HepG2 (cell line): ENCODE data around the gene CPZ. TPM values are rescaled to one million over a fixed set of nuclear protein-coding genes. Genes with fewer than 3 reads are reported as not detected.

ENCODE experiments used
- ATAC-seq: fragments of 200-7000 bp; cut with Tn5 transposase; 3 replicates; pipeline ENCODE4 v1.9.1; 2020; ENCODE audit warnings: mild to moderate bottlenecking, moderate library complexity
- BruUV-seq: library from RNA; stranded (reverse); fragments of 400-500 nt; replicated peaks from 2 replicates; lab custom pipeline; 2021; lab: Mats Ljungman, UMichigan
- CTCF ChIA-PET: fragments of 300-600 bp; formaldehyde crosslinking; extraction: SDS; loops from one replicate; lab custom pipeline; 2021; ENCODE audit warnings: low total read pairs, inconsistent platforms, low intra/inter-chr PET ratio; lab: Yijun Ruan, JAX
- POLR2A ChIA-PET: fragments of 350-600 bp; sonication (Branson Sonifier 250); formaldehyde crosslinking; loops from one replicate; lab custom pipeline; 2020; ENCODE audit warnings: antibody characterized with exemption, inconsistent platforms; lab: Yijun Ruan, JAX
- DNase-seq: peaks from one replicate; pipeline ENCODE4 v3.0.0-alpha.2; 2015; ENCODE audit warnings: low spot score
- FAIRE-seq: peaks from 3 replicates; lab custom pipeline; 2011; peaks lifted over from hg19 to GRCh38; lab: Jason Lieb, UNC
- H2AFZ ChIP-seq: one replicate; pipeline ENCODE4 v1.6.1; 2011; ENCODE audit warnings: low read length, inconsistent platforms
- H3K27ac ChIP-seq: fragments of 300-600 bp; 3 replicates; pipeline ENCODE4 v1.8.0; 2011; ENCODE audit warnings: mixed run types, mild to moderate bottlenecking, mixed read lengths, low read length, inconsistent platforms; ENCODE audit not compliant: insufficient read depth; ENCODE audit errors: extremely low read length
- H3K27me3 ChIP-seq, 2 experiments: fragments of 200-600 bp in 1 of 2; 2 replicates in 1 of 2; 3 replicates in 1 of 2; pipeline versions ENCODE4 v1.6.0 to v1.8.0; 2011; ENCODE audit warnings: low read length in 2 of 2, mild to moderate bottlenecking in 2 of 2, moderate library complexity in 2 of 2, inconsistent platforms in 1 of 2; ENCODE audit not compliant: insufficient read depth in 2 of 2, control insufficient read depth in 1 of 2
- H3K36me3 ChIP-seq, 2 experiments: fragments of 200-600 bp in 1 of 2; replicated peaks in 1 of 2; 2 replicates in 1 of 2; 3 replicates in 1 of 2; pipeline versions ENCODE4 v1.5.1 to v1.8.0; 2011; ENCODE audit warnings: low read length in 2 of 2, inconsistent platforms in 1 of 2; ENCODE audit not compliant: insufficient read depth in 2 of 2, control insufficient read depth in 1 of 2
- H3K4me1 ChIP-seq: 2 replicates; pipeline ENCODE4 v1.5.1; 2012; ENCODE audit warnings: low read length, inconsistent platforms; ENCODE audit not compliant: insufficient read depth
- H3K4me2 ChIP-seq: 2 replicates; pipeline ENCODE4 v1.6.0; 2011; ENCODE audit warnings: low read depth, low read length, inconsistent platforms
- H3K4me3 ChIP-seq, 3 experiments: fragments of 200-600 bp in 1 of 3; sonication (generic), shearing (Covaris generic) in 1 of 3; replicated peaks in 1 of 3; 2 replicates each; pipeline ENCODE4 v1.5.1; 2011 to 2016; ENCODE audit warnings: low read length in 3 of 3, inconsistent platforms in 2 of 3, low read depth in 2 of 3, mild to moderate bottlenecking in 2 of 3, control low read depth in 1 of 3, mixed read lengths in 1 of 3; ENCODE audit not compliant: insufficient read depth in 1 of 3
- H3K79me2 ChIP-seq: one replicate; pipeline ENCODE4 v1.6.1; 2011; ENCODE audit warnings: low read length, inconsistent platforms; ENCODE audit not compliant: insufficient read depth
- H3K9ac ChIP-seq: 2 replicates; pipeline ENCODE4 v1.6.0; 2011; ENCODE audit warnings: mild to moderate bottlenecking, low read depth, low read length, inconsistent platforms; ENCODE audit not compliant: insufficient read depth
- H3K9me3 ChIP-seq: 2 replicates; pipeline ENCODE4 v1.5.1; 2012; ENCODE audit warnings: mild to moderate bottlenecking, low read length
- H4K20me1 ChIP-seq: 2 replicates; pipeline ENCODE4 v1.6.0; 2011; ENCODE audit warnings: inconsistent platforms, mild to moderate bottlenecking, low read length, moderate library complexity; ENCODE audit not compliant: insufficient read depth
- IRF2 ChIP-seq: IDR thresholded peaks from 2 replicates; pipeline ENCODE4 v1.6.1; 2018; ENCODE audit warnings: missing genetic modification reagents, missing compliant biosample characterization
- KDM6A ChIP-seq: IDR thresholded peaks from 2 replicates; pipeline ENCODE4 v1.6.1; 2016; ENCODE audit warnings: low read depth
- MIXL1 ChIP-seq: IDR thresholded peaks from 2 replicates; pipeline ENCODE4 v1.6.1; 2016
- MLX ChIP-seq: IDR thresholded peaks from 2 replicates; pipeline ENCODE4 v1.6.1; 2016
- NFE2L2 ChIP-seq: fragments of 150-350 bp; IDR thresholded peaks from 2 replicates; pipeline ENCODE4 v1.6.1; 2014; ENCODE audit warnings: low read length
- RARA ChIP-seq: IDR thresholded peaks from 2 replicates; pipeline ENCODE4 v1.6.1; 2016; ENCODE audit warnings: missing genetic modification reagents, missing compliant biosample characterization
- ZNF367 ChIP-seq: sonication (generic); formaldehyde crosslinking; IDR thresholded peaks from 2 replicates; pipeline ENCODE4 v1.4.0; 2020; ENCODE audit warnings: missing genetic modification reagents, borderline replicate concordance
- ZNF460 ChIP-seq: sonication (generic); formaldehyde crosslinking; IDR thresholded peaks from 2 replicates; pipeline ENCODE4 v1.5.1; 2020; ENCODE audit warnings: missing genetic modification reagents, mild to moderate bottlenecking, borderline replicate concordance
- ZNF674 ChIP-seq: sonication (generic); formaldehyde crosslinking; IDR thresholded peaks from 2 replicates; pipeline ENCODE4 v1.5.0; 2020; ENCODE audit warnings: low read depth, mild to moderate bottlenecking, missing genetic modification reagents
- ZNF687 ChIP-seq: sonication (generic); formaldehyde crosslinking; IDR thresholded peaks from 2 replicates; pipeline ENCODE4 v1.5.1; 2020; ENCODE audit warnings: mild to moderate bottlenecking, missing genetic modification reagents, moderate library complexity
- ZNF777 ChIP-seq: sonication (generic); formaldehyde crosslinking; IDR thresholded peaks from 2 replicates; pipeline ENCODE4 v1.4.0; 2020; ENCODE audit warnings: missing genetic modification reagents
- ZXDC ChIP-seq: sonication (generic); formaldehyde crosslinking; IDR thresholded peaks from 2 replicates; pipeline ENCODE4 v1.5.0; 2020; ENCODE audit warnings: mild to moderate bottlenecking, missing genetic modification reagents
- WGBS: methylation state at CpG from one replicate; pipeline ENCODE4 v1.1.6; 2017; ENCODE audit warnings: low lambda C conversion rate; 5-methylcytosine and 5-hydroxymethylcytosine counted together
- in situ Hi-C: cut with HindIII; loops from 2 replicates; pipeline ENCODE4 v1.10.0; 2017; ENCODE audit warnings: low pct_unique_long_range_greater_than_20kb; ENCODE audit not compliant: extremely low pct_ligation_motif_present
- intact Hi-C: fragments of 100-400 bp; cut with micrococcal nuclease; formaldehyde crosslinking; loops from one replicate; pipeline ENCODE4 v1.10.0; 2022; ENCODE audit not compliant: unreplicated experiment
- polyA plus RNA-seq, 8 experiments: library from polyadenylated mRNA; depleted of rRNA in 3 of 8; stranded (reverse) in 7 of 8; unstranded in 1 of 8; fragments of >200 nt; fragmentation: Illumina TruSeq in 4 of 8; extraction: Trizol in 4 of 8; gene quantifications; 2 replicates each; pipeline versions ENCODE4 v1.2.1 to v1.2.3, GENCODE V29; 2011 to 2016; ENCODE audit warnings: low read depth in 4 of 8, missing spikeins in 1 of 8, mixed read lengths in 1 of 8; ENCODE audit not compliant: insufficient read depth in 1 of 8
- total RNA-seq, 5 experiments: library from RNA; depleted of rRNA; stranded (reverse); fragments of >200 nt; fragmentation: Illumina TruSeq; extraction: Trizol; gene quantifications; 2 replicates each; pipeline ENCODE4 v1.2.3, GENCODE V29; 2016; ENCODE audit warnings: low read depth in 1 of 5

CPZ gene
- total and polyA plus RNA-seq, 2 of the 13 experiments (the other 11 are each of a cell fraction or from before 2014, with no cell fraction given): 0.58 to 0.61 TPM

GRCh38 chr4:8544741-8545438 is 47.7 kb upstream of the CPZ start:
- H3K4me3 ChIP-seq: no peak overlapping the region
- H3K27ac ChIP-seq: no peak overlapping the region
- no peak for TF ChIP-seq RARA (CRISPR knock-in tag)
- TF ChIP-seq, all 625 proteins: peak for 0
- BruUV-seq: no TSS peak
- no peaks in the 10 kb centered on the region for H3K4me1 ChIP-seq
- no peaks in the 10 kb centered on the region for H4K20me1 ChIP-seq
- no peak for DNase-seq
- no peaks in the 10 kb centered on the region for H3K9me3 ChIP-seq
- H3K79me2 ChIP-seq: no peaks in the 10 kb centered on the region
- H2AFZ ChIP-seq: no peak overlapping the region
- intact Hi-C loops (no loop called here), in situ Hi-C loops (loop anchor here (10.0 kb wide), 1 partner anchor 70 kb away; no protein-coding TSS in a partner anchor)
- peaks cover 2 to 43% of the 10 kb centered on the region in 2 experiments for H3K27me3 ChIP-seq
- H3K36me3 ChIP-seq: no peaks in the 10 kb centered on the region
- ChIA-PET CTCF (no interaction called here), POLR2A (no interaction called here)
- ATAC-seq: no peak
- no peak overlapping the region for H3K9ac ChIP-seq
- 52% methylated on average over 18 of the region's 32 CpGs for WGBS
- no peak for FAIRE-seq
- H3K4me2 ChIP-seq: no peak overlapping the region

GRCh38 chr4:8545439-8545765 is 47.2 kb upstream of the CPZ start:
- CTCF ChIA-PET: no interaction called here
- no TSS peak for BruUV-seq
- no peak for TF ChIP-seq ZNF674 (CRISPR knock-in tag)
- TF ChIP-seq NFE2L2: no peak
- no peak for TF ChIP-seq ZNF777 (CRISPR knock-in tag)
- no peak for TF ChIP-seq MLX
- no peak for TF ChIP-seq ZNF460
- TF ChIP-seq KDM6A (CRISPR knock-in tag): no peak
- TF ChIP-seq ZNF367 (CRISPR knock-in tag): no peak
- TF ChIP-seq ZXDC (CRISPR knock-in tag): no peak
- TF ChIP-seq IRF2 (CRISPR knock-in tag): no peak
- TF ChIP-seq ZNF687 (CRISPR knock-in tag): no peak
- TF ChIP-seq MIXL1: no peak

More at GRCh38 chr4:8545439-8545765, 47.2 kb upstream of the CPZ start:
- Histone ChIP-seq H3K79me2 (no peaks in the 10 kb centered on the region), H3K4me2 (no peak overlapping the region), H3K36me3 (no peaks in the 10 kb centered on the region), H4K20me1 (no peaks in the 10 kb centered on the region), H2AFZ (no peak overlapping the region), H3K4me3 (no peak overlapping the region), H3K27ac (no peak overlapping the region), H3K4me1 (no peaks in the 10 kb centered on the region), H3K9me3 (no peaks in the 10 kb centered on the region), H3K9ac (no peak overlapping the region), H3K27me3 (peaks cover 2 to 43% of the 10 kb centered on the region in 2 experiments)
- intact Hi-C loops (no loop called here), in situ Hi-C loops (loop anchor here (10.0 kb wide), 1 partner anchor 71 kb away; no protein-coding TSS in a partner anchor)
- ATAC-seq (no peak), FAIRE-seq (no peak), DNase-seq (no peak)
- POLR2A ChIA-PET: no interaction called here
- 20% methylated on average over 9 of the region's 9 CpGs for WGBS
